Fibroblast of lung (primary cell): Measurements from ENCODE around the gene HOXB6. TPM values are rescaled to one million over a fixed set of nuclear protein-coding genes. Genes with fewer than 3 reads are reported as not detected.

Experiments
- DNase-seq, 2 donors: peaks; one replicate each; pipeline versions ENCODE4 v3.0.0 to v3.0.0-alpha.2; 2010; ENCODE audit warnings: low read depth in 2 of 2
- H2AFZ ChIP-seq: 2 replicates; pipeline ENCODE4 v1.5.1; 2012; ENCODE audit warnings: low read length, control low read depth, inconsistent platforms
- H3K27ac ChIP-seq: 2 replicates; pipeline ENCODE4 v1.5.1; 2011; ENCODE audit warnings: low read length, control low read depth; ENCODE audit not compliant: insufficient read depth
- H3K27me3 ChIP-seq: 2 replicates; pipeline ENCODE4 v1.5.1; 2011; ENCODE audit warnings: mild to moderate bottlenecking, low read length; ENCODE audit not compliant: control insufficient read depth, insufficient read depth
- H3K36me3 ChIP-seq: 2 replicates; pipeline ENCODE4 v1.5.1; 2011; ENCODE audit warnings: low read length; ENCODE audit not compliant: control insufficient read depth, insufficient read depth
- H3K4me1 ChIP-seq: 2 replicates; pipeline ENCODE4 v1.5.1; 2011; ENCODE audit warnings: low read length; ENCODE audit not compliant: control insufficient read depth, insufficient read depth; ENCODE audit errors: extremely low read depth
- H3K4me2 ChIP-seq: 2 replicates; pipeline ENCODE4 v1.5.1; 2011; ENCODE audit warnings: low read length, control low read depth; ENCODE audit not compliant: insufficient read depth; ENCODE audit errors: extremely low read depth
- H3K4me3 ChIP-seq, 4 experiments: fragments of 200-600 bp in 1 of 4; sonication (generic) in 1 of 4; replicated peaks in 1 of 4; 2 replicates each; pipeline ENCODE4 v1.5.1; 2011 to 2016; ENCODE audit warnings: low read length in 4 of 4, low read depth in 3 of 4, mild to moderate bottlenecking in 3 of 4, control low read depth in 2 of 4, inconsistent platforms in 1 of 4, mixed read lengths in 1 of 4; ENCODE audit not compliant: insufficient read depth in 1 of 4; ENCODE audit errors: control extremely low read depth in 1 of 4
- H3K79me2 ChIP-seq: 2 replicates; pipeline ENCODE4 v1.5.1; 2012; ENCODE audit warnings: mild to moderate bottlenecking, low read length, inconsistent platforms; ENCODE audit not compliant: control insufficient read depth, insufficient read depth
- H3K9ac ChIP-seq: 2 replicates; pipeline ENCODE4 v1.5.1; 2011; ENCODE audit warnings: mild to moderate bottlenecking, low read length, control low read depth; ENCODE audit not compliant: insufficient read depth
- H3K9me3 ChIP-seq: 2 replicates; pipeline ENCODE4 v1.5.1; 2012; ENCODE audit warnings: low read depth, low read length; ENCODE audit not compliant: control insufficient read depth, insufficient read depth
- H4K20me1 ChIP-seq: 2 replicates; pipeline ENCODE4 v1.5.1; 2011; ENCODE audit warnings: low read length; ENCODE audit not compliant: control insufficient read depth, insufficient read depth; ENCODE audit errors: extremely low read depth
- CTCF ChIP-seq, 2 donors: IDR thresholded peaks in 1 of 2; conservative IDR thresholded peaks in 1 of 2; 1 replicate in 1 of 2; 2 replicates in 1 of 2; pipeline ENCODE4 v1.5.1; 2011 to 2012; ENCODE audit warnings: low read length in 2 of 2, control low read depth in 1 of 2, inconsistent platforms in 1 of 2, low read depth in 1 of 2, mild to moderate bottlenecking in 1 of 2
- EZH2 ChIP-seq: IDR thresholded peaks from 2 replicates; pipeline ENCODE4 v1.5.1; 2012; ENCODE audit warnings: low read length, control low read depth, mild to moderate bottlenecking; ENCODE audit errors: missing control alignments
- polyA plus RNA-seq, 2 donors: library from polyadenylated mRNA; depleted of rRNA in 1 of 2; stranded (reverse) in 1 of 2; unstranded in 1 of 2; fragments of >200 nt; gene quantifications; 2 replicates each; pipeline ENCODE4 v1.2.1, GENCODE V29; 2011 to 2012; ENCODE audit warnings: missing spikeins in 1 of 2
- total RNA-seq: library from RNA; depleted of rRNA; stranded (reverse); fragments of >200 nt; gene quantifications from 2 replicates; pipeline ENCODE4 v1.2.1, GENCODE V29; 2014

HOXB6 gene
- total and polyA plus RNA-seq, 2 donors (not counting 1 experiment from before 2014, with no cell fraction given), result 16.2 to 28.9 TPM

- no peak for DNase-seq
- no peaks in the 10 kb centered on the region for H3K27me3 ChIP-seq
- peaks cover 11% of the 10 kb centered on the region for H3K4me1 ChIP-seq
- no peak overlapping the region for H3K4me3 ChIP-seq
- H3K79me2 ChIP-seq, result peaks cover 36% of the 10 kb centered on the region
- no peaks in the 10 kb centered on the region for H3K9me3 ChIP-seq
- H2AFZ ChIP-seq, result no peak overlapping the region
- no peaks in the 10 kb centered on the region for H4K20me1 ChIP-seq
- no peak overlapping the region for H3K4me2 ChIP-seq
- no peak overlapping the region for H3K9ac ChIP-seq
- peaks cover 6% of the 10 kb centered on the region for H3K36me3 ChIP-seq
- H3K27ac ChIP-seq, result no peak overlapping the region
- TF ChIP-seq CTCF (conservative IDR thresholded peaks at IDR 0.05 in 1 of 2, IDR thresholded peaks at IDR 0.05 in 1 of 2; ENCODE audit: low read depth in 1 of 2, low read length in 2 of 2) (no peak), EZH2 (no peak)
Measured at GRCh38 chr17:48605991-48606891, 1.5 kb upstream of the HOXB6 start.

- H2AFZ ChIP-seq, result no peak overlapping the region
Measured at GRCh38 chr17:48605409-48605919, 678 bp upstream of the HOXB6 start.

More at GRCh38 chr17:48605409-48605919, 678 bp upstream of the HOXB6 start:
- Histone ChIP-seq H3K4me2 (no peak overlapping the region), H3K4me1 (peaks cover 9% of the 10 kb centered on the region), H3K36me3 (peaks cover 6% of the 10 kb centered on the region), H3K9ac (no peak overlapping the region), H4K20me1 (no peaks in the 10 kb centered on the region), H3K9me3 (no peaks in the 10 kb centered on the region), H3K79me2 (peaks cover 44% of the 10 kb centered on the region), H3K27me3 (no peaks in the 10 kb centered on the region), H3K27ac (no peak overlapping the region), H3K4me3 (no peak overlapping the region)
- no peak for DNase-seq
- TF ChIP-seq EZH2, result no peak
- no peak for TF ChIP-seq CTCF (conservative IDR thresholded peaks at IDR 0.05 in 1 of 2, IDR thresholded peaks at IDR 0.05 in 1 of 2; ENCODE audit: low read depth in 1 of 2, low read length in 2 of 2)
